A673 (cell line): ENCODE measurements around the gene ADRA1B. TPM values are rescaled to one million over a fixed set of nuclear protein-coding genes. Genes with fewer than 3 reads are reported as not detected.
A peak's percentile ranks its signal among the peaks of the same experiment; 100 is the strongest.

Source experiments
- Bru-seq: library from RNA; stranded (reverse); fragments of 400-500 nt; gene quantifications from one replicate; lab custom pipeline; 2021; lab: Mats Ljungman, UMichigan
- BruChase-seq, 2 experiments: library from RNA; stranded (reverse); fragments of 400-500 nt; gene quantifications; one replicate each; lab custom pipeline; 2021; lab: Mats Ljungman, UMichigan
- BruUV-seq: library from RNA; stranded (reverse); fragments of 400-500 nt; replicated peaks from 2 replicates; lab custom pipeline; 2021; lab: Mats Ljungman, UMichigan
- CTCF ChIA-PET: fragments of 300-600 bp; sonication (Branson Sonifier 250); formaldehyde crosslinking; loops from one replicate; lab custom pipeline; 2022; ENCODE audit warnings: antibody characterized with exemption; lab: Charles Lee
- POLR2A ChIA-PET: fragments of 300-600 bp; sonication (Branson Sonifier 250); formaldehyde crosslinking; loops from one replicate; lab custom pipeline; 2022; ENCODE audit warnings: antibody characterized with exemption; ENCODE audit not compliant: low non-redundant PET; lab: Charles Lee
- DNase-seq: peaks from one replicate; pipeline ENCODE4 v3.0.0-alpha.2; 2015; ENCODE audit warnings: low spot score
- H3K27ac ChIP-seq: fragments of 200-600 bp; sonication (generic); 2 replicates; pipeline ENCODE4 v1.5.1; 2016; ENCODE audit warnings: mixed run types, low read depth, mild to moderate bottlenecking, mixed read lengths, antibody characterized with exemption, low read length; ENCODE audit not compliant: poor library complexity, severe bottlenecking
- H3K27me3 ChIP-seq: fragments of 200-600 bp; sonication (generic); replicated peaks from 2 replicates; pipeline ENCODE4 v1.6.1; 2017; ENCODE audit warnings: mixed run types, low read depth, mild to moderate bottlenecking, mixed read lengths, antibody characterized with exemption, low read length; ENCODE audit not compliant: insufficient read depth, poor library complexity
- H3K36me3 ChIP-seq: fragments of 200-600 bp; sonication (generic); 2 replicates; pipeline ENCODE4 v1.6.1; 2016; ENCODE audit warnings: mixed run types, mild to moderate bottlenecking, mixed read lengths, antibody characterized with exemption, low read length; ENCODE audit not compliant: insufficient read depth, poor library complexity, severe bottlenecking
- H3K4me1 ChIP-seq: fragments of 200-600 bp; sonication (generic); 2 replicates; pipeline ENCODE4 v1.6.1; 2017; ENCODE audit warnings: mixed run types, mild to moderate bottlenecking, mixed read lengths, antibody characterized with exemption, low read length; ENCODE audit not compliant: insufficient read depth, poor library complexity, severe bottlenecking
- H3K4me3 ChIP-seq: fragments of 200-600 bp; sonication (generic); 2 replicates; pipeline ENCODE4 v1.5.1; 2016; ENCODE audit warnings: low read depth, mixed run types, mild to moderate bottlenecking, mixed read lengths, low read length; ENCODE audit not compliant: poor library complexity, severe bottlenecking
- H3K9me3 ChIP-seq: fragments of 200-600 bp; sonication (generic); 2 replicates; pipeline ENCODE4 v1.6.1; 2016; ENCODE audit warnings: mixed run types, low read depth, mild to moderate bottlenecking, mixed read lengths, antibody characterized with exemption, low read length; ENCODE audit not compliant: poor library complexity, severe bottlenecking
- CTCF ChIP-seq: fragments of 300-800, 200-600 bp; sonication (generic); conservative IDR thresholded peaks from 2 replicates; pipeline ENCODE4 v1.5.1; 2017; ENCODE audit warnings: low read depth, mild to moderate bottlenecking, antibody characterized with exemption, low read length, moderate library complexity, mixed read lengths
- EZH2 ChIP-seq: fragments of 200-600 bp; sonication (generic); IDR thresholded peaks from 2 replicates; pipeline ENCODE4 v1.6.1; 2017; ENCODE audit warnings: borderline replicate concordance, low read depth, mild to moderate bottlenecking, mixed read lengths, antibody characterized with exemption, low read length; ENCODE audit not compliant: poor library complexity, severe bottlenecking
- intact Hi-C: fragments of 100-400 bp; cut with micrococcal nuclease; formaldehyde crosslinking; loops from one replicate; pipeline ENCODE4 v1.10.0; 2022; ENCODE audit not compliant: unreplicated experiment
- long read RNA-seq: library from polyadenylated mRNA; stranded (forward); transcript quantifications from one replicate; pipeline ENCODE4 v2.0.0, GENCODE V29; 2022
- total RNA-seq: library from RNA; stranded (reverse); gene quantifications from 2 replicates; pipeline ENCODE4 v1.2.3, GENCODE V29; 2021

Gene ADRA1B
- total RNA-seq (not detected in 2 replicates), Bru-seq, nascent RNA (percentile 6 among the genes with signal in this experiment), BruChase-seq, experiment 1, labeled RNA remaining after a 2-hour chase (percentile 7 among the genes with signal in this experiment), BruChase-seq, experiment 2, labeled RNA remaining after a 6-hour chase (percentile 10 among the genes with signal in this experiment)
- long read RNA-seq, result 0 reads

DNA sequence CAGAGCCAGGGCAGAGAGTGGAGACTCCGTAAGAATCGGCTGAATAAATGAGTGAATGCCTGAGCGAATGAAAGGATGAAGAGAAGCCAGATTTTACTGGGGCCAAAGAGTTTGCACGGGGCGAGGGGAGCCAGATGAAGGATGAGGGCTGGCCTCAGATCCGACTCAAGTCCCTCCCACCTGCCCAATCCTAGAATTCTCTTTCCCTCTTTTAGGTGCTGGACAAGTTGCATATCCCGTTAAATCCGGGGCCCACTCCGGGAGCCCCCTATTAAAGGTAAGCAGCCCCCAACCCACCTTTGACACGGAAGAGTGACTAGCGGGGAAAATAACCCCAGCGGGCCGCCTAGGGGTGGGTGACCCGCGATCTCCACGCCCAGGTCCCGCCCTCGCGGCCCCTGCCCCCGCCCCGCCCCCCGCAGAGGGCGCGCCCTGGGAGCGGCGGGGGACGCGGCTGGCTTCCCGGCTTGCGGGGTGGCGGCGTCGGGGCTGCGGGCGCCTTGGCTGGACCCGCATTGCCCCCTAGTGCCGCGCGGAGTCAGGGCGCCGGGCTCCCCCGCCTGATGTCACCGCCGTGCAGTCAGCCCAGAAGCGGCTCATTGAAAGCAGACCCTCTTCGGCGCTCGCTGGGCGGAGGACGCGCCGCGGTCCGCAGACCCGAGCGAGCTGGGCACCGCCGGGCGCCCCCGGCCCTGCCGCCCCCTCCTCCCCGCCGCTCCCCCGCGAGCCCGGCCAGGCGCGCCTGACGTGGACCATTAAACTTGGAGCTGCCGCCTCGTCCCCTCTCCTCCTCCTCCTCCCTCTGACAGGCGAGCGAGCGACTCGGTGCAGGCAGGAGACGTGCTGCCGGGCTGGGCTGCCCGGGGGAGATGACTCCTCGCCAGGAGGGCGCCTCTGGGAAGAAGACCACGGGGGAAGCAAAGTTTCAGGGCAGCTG, at the start of gene ADRA1B:
Gene ADRA1B (plus strand): TSS at position 579 of the 937 bp plus-strand sequence. CDS start 424 bp downstream, outside the sequence.
- Histone ChIP-seq H3K9me3 (no peaks in the 10 kb centered on the region), H3K27ac (no peak within 1 kb of the TSS), H3K4me1 (no peaks in the 10 kb centered on the region), H3K4me3 (peak within 1 kb of the TSS; percentile 24), H3K27me3 (peaks cover 81% of the 10 kb centered on the region), H3K36me3 (no peaks in the 10 kb centered on the region)
- ChIA-PET CTCF (interaction anchor here (0.6 kb wide), 2 partner anchors 84 to 160 kb away, joined by 3 read pairs; no protein-coding TSS in a partner anchor), POLR2A (no interaction called here)
- intact Hi-C loops, result loop anchor here (5.0 to 10.0 kb wide), 3 partner anchors 401 to 629 kb away; no protein-coding TSS in a partner anchor
- DNase-seq, result peak; percentile 37
- BruUV-seq, result no TSS peak
- peak; percentile 37 for TF ChIP-seq CTCF
- peak; percentile 59 for TF ChIP-seq EZH2

DNA sequence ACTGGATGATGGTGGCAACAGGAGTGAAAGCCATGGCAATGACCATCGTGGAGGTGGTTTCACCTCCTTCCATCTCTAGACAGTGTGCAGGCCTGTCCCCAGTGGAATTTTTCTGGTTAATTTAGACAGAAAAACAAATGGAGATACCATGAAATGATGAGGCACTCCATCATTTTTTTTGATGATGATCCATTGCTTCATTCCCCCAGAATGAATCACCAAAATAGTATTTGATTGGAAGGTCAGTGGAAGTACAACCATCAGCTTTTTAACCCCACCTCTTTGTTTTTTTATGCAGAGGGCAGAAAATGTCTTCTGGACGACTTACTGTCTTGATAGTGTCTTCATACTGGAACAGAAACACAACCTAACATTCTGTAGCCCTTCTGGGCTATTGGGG, 42.6 kb upstream of the ADRA1B start:
- Histone ChIP-seq H3K4me3 (no peak overlapping the region), H3K4me1 (peaks cover 3% of the 10 kb centered on the region), H3K36me3 (no peaks in the 10 kb centered on the region), H3K27me3 (no peaks in the 10 kb centered on the region), H3K27ac (no peak overlapping the region), H3K9me3 (no peaks in the 10 kb centered on the region)
- intact Hi-C loops, result no loop called here
- ChIA-PET CTCF (no interaction called here), POLR2A (no interaction called here)
- no TSS peak for BruUV-seq
- DNase-seq, result no peak
- TF ChIP-seq EZH2, result no peak
- no peak for TF ChIP-seq CTCF

DNA sequence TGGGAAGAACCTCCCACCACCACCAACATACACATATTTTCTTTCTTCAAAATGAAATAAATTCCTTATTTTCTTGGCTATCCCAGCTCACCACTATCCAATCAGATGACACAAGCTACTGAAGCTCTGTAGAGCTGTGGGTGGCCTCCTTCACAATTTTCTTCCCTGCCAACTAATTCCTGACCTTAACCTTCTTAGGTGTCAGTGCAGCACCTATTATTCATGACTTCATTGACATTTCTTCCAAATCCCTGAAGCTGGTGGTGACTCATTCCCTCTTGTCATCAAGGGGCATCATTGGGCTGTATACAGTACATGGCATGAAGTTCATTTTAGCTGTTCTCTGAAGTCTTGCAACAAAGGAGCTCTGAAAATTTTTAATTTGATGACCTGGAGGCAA, 42.0 kb upstream of the ADRA1B start:
- no TSS peak for BruUV-seq
- TF ChIP-seq CTCF (no peak), EZH2 (no peak)
- peaks cover 6% of the 10 kb centered on the region for H3K4me1 ChIP-seq
- H3K27ac ChIP-seq, result no peak overlapping the region
- ChIA-PET POLR2A (no interaction called here), CTCF (no interaction called here)
- no peak for DNase-seq
- no peaks in the 10 kb centered on the region for H3K36me3 ChIP-seq
- no peaks in the 10 kb centered on the region for H3K27me3 ChIP-seq
- intact Hi-C loops, result no loop called here
- no peaks in the 10 kb centered on the region for H3K9me3 ChIP-seq
- no peak overlapping the region for H3K4me3 ChIP-seq
